GM21786 (cell line): Measurements from ENCODE around the gene CDH13.

ENCODE experiments used
- ATAC-seq: cut with Tn5 transposase; IDR thresholded peaks from one replicate; pipeline ENCODE4 v1.9.1; 2021; ENCODE audit not compliant: unreplicated experiment

The CDH13 gene

DNA sequence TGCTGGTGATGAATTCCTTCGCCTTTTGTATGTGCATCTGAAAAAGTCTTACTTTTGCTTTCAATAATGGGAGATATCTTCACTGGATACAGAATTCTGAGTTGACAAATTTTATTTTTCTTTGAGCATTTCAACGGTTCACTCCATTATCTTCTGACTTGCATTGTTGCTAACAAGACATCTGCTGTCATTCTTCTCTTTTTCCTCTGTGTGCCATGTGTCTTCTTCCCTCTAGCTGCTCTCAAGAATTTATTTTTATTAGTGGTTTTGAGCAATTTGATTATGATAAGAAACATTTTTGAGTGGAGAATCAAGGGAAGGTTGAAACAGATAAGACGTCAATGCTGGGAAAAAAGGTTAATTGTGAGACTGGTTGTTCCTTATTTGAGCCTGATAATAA lies 471.8 kb downstream of the CDH13 start:
- no peak for ATAC-seq

DNA sequence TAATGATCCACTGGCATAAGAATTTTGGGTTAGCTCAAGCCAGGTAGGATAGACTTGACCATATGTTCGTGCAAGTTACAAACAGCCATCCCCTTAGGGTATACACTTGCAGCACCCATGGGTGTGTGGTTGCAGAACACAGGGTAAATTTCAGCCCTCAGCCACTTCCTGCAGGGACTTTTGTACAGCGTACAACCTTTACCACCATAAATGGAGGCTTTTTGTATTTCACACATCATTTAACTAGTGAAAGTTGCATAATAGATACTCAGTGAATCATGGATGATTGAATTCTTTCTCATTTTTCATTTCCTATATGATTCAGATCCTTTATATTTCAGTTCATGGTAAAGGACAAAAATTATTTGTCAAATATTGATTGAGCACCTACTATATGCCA lies 473.9 kb downstream of the CDH13 start:
- no peak for ATAC-seq

DNA sequence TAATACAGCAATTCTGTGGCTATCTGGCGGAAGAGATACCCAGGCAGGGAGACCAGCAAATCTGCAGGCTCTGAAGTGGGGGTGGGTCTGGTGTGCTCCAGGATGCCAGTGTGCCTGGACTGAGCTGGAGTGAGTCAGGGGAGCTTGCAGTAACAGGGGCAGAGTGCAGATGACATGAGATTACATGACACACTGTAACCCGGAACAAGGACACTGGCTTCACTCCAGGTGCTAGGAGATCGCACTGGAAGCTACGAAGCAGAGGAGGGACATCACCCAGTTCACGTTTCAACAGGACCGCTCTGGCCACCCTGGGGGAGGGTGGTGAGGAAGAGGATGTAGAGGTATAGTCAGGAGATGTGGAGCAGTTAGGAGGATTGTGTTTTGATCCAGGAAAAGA lies 475.6 kb downstream of the CDH13 start:
- no peak for ATAC-seq

DNA sequence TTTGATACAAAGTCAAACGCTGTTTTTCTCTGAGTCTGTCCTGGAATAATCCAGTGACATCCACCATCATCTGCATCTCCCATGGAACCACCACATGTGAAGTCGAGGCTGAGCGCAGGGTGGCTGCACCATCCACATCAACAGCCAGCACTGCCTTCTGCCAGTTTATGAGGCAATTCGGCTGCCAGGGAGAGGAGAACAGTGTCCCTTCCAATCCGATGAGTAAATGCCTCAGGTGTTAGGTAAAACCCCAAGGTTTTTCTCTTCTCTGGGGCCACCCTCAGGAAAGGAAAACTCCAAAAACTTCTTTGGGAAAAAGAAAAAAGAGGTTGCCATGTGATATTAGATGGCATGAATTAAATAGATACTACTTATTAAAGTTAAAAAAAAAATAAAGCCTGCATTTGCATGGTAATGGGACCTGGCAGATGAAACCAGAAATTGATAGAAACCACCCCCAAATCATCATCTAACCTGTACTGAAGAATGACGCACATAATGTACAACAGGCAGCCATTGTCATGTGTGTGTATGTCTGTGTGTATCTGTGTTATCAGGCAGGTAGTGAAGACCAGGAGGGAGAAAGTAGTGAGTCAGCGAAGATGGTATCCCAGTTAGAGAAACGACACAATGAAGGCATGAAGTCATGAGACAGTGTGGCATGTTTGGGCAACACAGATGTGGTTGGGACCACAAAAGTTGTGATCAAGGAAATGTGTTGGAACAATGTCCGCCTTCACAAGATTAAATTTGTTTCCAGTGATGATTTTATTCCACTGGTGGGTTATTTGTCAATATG lies 478.7 kb downstream of the CDH13 start:
- no peak for ATAC-seq

DNA sequence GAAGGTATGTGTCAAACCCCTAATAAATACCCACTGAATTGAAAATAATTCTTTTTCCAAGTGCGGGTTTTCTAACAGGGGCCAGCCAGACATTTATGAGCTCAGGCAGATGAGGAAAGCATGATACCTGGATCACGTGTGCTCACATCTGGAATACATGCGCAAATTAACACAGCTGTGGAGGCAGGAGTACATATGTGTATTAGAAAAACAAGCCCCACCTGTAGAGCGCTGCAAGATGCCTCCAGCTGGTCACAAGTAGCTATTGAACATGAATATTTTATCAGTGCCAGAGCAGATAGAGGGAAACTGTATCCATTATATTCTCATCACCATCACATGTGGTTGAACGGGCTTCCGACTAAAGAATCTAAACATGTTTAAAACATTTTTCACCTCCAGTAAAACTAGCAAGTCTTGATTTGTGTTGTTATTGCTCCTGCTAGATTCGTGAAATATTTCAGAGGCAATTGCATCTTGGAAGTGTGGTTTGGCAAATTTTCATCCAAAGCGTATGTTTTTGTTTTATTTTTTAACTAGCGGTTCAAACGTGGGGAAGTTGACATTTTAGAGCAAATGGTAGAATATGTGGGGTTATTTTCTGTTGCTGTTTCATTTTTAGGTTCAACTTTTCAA lies 482.8 kb downstream of the CDH13 start:
- ATAC-seq: no peak

DNA sequence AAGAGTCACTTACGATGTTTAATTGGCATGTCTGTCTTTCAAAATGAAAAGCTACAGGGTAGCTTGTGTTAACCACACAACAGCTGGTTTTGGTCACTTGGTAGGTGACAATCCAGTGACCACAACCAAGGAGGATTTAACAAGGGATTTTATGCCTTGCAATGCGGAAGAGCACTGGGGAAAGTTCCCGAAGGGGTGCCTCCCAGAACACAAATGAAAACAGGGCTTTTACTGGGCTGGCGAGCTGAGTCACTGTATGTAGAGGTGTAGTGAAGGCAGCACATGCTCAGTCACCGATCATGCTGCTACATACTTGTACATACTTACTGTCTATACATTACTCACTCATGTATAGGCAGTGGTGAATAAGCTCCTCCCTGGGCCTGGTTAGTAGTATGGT lies 483.5 kb downstream of the CDH13 start:
- ATAC-seq: no peak

DNA sequence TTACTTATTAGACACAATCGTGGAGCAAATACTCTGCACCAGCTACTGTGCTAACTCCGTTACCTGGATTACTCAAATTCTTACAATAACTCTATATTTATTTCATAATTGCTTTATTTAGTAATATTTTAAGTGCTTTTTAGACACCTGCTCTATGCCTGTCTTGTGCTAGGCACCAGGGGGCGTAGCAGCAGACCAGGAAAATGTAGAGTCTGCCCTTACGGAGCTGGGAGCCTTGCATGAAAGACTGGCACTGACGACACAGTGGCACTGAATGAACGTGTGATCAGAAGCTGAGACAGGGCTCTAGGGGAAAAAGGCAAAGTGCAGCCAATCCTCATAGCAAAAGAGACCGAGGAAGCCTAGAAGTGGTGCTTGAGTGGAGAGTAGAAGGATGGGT lies 486.5 kb downstream of the CDH13 start:
- no peak for ATAC-seq

DNA sequence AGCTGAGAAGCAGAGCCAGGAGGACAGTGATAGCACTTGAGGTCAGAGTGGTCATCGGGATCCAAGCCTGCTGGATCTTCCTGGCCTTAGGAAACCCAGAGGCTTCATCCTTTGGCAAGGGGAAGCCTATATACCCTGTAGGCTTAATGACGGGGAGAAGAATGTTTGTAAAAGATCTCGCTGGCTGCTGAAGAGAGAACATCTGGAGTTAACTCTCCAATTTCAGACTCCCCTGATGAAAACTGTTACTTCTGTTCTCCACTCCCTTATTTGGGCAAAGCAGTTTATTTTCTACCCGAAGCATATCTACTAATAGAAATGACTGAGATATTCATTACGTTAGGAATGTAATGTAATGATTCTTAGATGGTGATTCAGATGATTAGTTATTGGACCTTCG lies 487.0 kb downstream of the CDH13 start:
- no peak for ATAC-seq

DNA sequence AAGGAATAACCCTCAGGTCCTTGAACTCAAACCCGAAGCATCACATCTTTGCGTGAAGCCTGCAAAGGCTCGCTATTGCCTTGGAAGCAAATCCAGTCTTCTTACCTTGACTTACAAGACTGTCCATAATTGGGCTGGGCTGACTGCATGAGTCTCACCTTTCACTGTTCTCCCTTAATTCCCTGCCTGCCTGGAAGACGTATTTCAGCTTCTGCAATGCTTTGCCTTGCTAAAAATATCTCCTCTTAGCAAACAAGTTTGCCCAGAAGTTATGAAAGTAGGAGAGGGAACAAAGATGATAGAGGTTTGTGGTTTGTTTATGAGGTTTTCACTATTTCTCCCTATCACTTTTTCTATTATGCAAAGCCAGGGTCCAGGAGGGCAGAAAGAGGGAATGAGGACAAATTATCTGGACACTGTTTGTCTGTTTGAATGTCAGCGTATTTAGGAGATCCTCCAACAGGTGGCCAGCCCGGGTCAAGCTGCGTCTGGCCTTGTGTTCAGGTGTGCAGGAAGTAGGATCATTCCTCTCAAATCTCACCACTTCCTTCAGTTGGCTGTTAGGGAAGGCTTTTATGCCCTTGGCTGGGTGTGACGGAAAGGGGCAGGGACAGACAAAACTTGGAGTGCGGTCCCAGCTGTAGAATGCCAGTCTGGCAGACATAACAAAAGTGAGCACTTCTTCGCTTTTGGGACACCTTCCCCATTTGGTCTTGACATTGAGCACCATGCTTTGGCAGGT lies 488.9 kb downstream of the CDH13 start:
- ATAC-seq: no peak

DNA sequence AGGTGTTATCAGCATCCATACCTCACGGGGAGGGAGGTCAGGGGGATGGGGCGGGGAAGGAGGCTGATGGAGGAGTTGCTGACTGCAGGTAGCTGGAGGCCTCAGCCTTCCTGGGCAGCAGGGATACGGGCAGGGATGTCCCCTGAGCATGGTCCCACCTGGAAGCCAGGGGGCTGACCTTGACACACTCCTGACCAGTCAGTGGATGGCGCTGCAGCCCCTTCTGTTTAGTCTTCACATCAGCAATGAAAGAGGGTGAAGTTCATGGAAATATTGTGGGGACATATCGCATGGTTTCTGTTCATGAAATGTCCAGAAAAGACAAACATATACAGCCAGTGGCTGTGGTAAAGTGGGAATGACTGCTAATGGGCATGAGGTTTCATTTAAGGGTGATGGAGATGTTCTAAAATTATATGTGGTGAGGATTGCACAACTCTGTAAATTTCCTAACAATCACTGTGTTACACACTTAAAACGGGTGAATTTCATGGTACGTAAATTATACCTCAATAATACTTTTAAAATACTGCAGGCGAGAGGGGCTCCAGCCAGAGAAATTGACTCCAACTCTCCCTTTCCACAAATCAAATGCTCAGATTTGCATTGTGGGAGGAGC lies 489.6 kb downstream of the CDH13 start:
- ATAC-seq: no peak

DNA sequence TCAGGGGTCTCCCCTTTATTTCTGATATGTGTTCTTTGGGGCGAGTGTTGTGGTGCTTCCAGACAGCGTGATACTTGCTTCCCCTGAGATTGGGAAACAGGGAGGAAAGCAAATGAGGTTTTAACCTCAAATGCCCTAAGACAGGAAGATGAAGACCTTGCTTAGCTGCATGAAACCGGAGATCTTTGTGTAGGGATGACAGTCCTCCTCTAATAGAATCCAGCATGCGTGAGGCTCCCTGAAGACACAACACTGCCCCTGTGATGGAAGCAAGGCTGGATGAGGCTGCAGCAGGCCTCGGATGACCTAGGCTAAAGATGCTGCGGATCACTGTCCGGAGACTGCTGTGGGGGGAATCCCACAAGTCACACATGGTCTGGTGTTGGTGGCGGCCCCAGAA lies 491.0 kb downstream of the CDH13 start:
- ATAC-seq: no peak

DNA sequence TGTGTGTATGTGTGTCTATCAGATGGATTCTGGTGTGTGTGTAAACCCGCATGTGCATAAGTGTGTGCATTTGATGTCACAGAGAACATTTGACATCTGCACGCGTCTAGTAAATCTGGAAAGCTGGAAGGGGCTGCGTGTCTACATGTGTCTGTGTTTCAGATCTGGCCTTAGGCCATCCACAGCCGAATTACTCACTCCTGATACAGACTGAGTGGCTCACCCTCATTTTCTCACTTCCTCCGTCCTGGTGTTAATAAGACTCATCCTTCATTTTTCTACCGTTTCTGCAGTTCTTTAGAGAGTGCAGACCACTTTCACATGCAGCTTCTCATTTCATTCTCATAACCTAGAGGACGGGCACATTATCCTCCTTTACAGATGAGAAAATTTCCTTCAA lies 491.6 kb downstream of the CDH13 start:
- ATAC-seq: no peak

DNA sequence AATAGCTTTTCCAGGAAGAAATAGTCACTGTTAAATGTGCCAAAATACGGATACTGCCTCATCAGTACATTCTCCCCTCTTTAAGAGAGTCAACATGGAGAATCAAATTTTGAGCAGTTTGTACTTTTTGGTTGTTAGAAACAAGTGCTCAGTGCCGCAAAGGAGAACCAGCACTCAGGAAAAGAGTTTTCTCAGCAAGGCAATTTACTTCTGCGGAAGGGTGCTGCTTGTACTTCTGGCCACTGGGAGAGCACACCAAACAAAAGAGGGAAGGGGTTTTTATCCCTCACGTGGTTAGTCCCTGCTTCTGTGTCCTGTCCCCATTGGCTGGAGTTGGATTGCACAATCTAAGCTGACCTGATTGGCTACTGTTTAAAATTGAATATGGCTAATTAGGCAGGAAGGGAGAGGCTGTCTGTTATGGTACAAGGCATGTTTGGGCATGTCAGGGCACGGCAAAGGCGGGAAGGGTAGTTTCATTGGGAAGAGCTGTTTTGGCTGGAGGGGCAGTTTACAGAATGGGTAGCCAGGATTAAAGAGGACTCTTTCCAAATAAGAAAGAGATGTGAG lies 499.3 kb downstream of the CDH13 start:
- ATAC-seq: no peak

DNA sequence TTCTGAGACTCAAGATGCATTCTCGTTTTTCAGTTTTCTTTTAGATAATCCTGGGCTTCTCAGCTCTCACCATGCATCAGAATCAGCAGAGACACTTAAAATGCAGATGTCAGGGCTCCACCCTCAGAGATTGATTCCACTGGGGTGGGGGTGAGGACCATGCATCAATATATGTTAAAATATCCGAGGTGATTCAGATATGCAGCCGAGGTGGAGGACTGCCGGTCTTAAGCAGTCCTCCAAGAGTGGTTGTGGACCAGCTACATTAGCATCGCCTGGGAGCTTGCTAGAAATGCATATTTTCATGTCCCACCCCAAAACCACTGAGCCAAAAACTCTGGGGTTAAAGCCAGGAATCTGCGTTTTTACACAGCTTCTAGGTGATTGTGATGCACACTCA lies 501.3 kb downstream of the CDH13 start:
- no peak for ATAC-seq

DNA sequence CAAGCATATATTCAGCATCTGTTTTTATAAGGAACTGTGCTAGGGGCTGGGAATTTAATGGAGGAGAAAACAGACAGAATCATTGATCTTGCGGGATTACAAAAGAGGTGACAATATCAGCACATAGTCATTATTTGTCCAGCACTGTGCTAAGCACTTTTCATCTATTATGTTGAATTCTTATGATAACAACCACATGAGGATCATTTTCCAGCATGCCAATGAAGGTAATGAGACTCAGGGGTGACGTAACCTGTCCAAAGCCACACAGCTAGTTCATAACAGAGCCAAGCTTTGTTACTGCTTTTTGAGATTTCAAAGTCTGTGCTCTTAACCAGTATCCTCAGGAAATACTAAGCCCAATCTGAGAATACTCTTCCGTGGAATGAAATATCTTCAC lies 503.3 kb downstream of the CDH13 start:
- ATAC-seq: no peak

DNA sequence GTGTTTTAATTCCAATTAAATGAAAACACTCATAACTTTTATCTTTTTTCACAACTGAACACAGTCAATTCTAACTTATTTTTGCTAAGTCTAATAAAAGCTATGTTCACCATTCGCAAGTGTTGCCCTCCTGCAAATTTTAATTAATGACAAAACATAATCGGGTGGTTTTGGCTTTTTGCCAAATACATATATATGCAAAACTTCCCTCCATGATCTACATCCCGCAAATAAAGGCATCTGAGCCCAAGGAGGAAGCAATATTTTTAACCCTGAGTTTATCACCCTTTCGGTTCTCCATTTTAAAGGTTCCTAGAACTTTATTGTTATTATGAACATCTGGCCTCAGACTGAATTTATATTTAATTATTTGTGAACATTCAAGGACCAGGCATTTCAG lies 507.9 kb downstream of the CDH13 start:
- ATAC-seq: no peak

DNA sequence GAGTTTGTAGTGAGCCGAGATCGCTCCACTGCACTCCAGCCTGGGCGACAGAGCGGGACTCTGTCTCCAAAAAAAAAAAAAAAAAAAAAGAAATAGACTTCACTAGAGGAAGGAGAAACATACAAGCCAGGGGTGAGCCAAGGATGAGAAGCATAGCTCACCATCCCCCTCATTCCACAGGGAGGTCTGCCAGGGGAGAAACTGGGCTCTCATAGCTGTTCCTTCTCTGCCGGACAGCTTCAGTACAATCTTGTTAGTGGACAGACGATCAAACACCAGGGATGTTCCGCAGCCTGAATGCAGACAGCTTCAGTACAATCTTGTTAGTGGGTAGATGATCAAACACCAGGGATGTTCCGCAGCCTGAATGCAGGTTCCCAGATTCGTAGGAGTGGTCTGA lies 509.6 kb downstream of the CDH13 start:
- no peak for ATAC-seq

DNA sequence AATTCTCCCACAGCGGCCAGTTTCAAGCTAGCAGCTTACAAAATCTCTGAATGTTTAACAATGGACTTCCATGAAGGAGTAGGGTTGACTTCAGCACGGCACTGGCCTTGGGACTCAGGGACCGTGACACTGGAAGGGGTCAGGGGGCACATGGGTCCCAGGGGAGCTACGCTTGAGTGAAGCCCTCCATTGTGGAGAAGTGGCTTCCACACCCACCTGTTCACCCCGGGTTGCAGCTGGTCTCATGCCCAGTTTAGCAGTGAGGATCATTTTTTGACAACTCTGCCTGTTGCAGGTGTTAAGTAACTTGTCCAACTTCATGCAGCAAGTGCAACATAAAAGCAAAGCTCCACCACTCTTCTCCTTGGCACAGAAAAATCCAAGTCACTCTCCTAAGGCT lies 510.2 kb downstream of the CDH13 start:
- ATAC-seq: no peak

DNA sequence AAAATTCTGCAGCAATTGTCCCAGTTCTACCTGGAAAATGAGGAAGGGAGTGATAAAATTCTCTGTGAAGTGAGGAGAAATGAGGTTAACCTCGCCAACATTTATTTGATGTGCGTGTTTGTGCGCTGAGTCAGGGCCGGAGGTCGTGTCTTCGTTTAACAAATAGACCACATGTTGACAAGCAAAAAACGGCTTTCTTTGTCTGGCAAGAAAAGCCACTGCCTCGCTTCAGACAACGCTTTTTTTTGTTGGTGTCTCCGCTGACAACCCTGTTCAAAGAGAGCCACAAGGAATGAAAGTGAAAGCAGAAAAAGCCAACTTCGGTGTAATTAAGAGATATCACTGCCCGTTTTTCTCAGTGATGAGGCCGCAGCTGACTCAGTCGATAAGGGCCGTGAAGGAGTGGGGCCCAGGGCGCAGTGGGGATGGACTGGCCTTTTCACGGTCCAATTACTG lies 510.6 kb downstream of the CDH13 start:
- ATAC-seq: no peak

DNA sequence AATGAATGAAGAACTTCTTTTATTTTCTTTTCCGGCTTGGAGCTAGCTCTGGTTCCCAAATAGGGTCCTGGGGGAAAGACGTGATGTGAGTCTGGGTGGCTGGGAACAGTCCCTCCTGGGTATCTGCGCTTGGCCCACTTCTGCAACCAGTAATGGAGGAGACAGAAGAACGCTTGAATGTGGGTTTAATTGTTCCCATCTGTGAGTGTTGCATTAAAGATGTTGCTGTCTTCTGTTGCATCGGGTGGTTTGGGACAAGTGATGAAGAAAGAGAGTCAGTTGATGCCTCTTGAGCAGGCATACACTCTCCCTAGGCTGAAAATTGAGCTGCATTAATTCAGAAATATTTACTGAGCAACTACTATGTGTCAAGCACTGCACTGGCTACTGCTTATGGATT lies 511.1 kb downstream of the CDH13 start:
- no peak for ATAC-seq

DNA sequence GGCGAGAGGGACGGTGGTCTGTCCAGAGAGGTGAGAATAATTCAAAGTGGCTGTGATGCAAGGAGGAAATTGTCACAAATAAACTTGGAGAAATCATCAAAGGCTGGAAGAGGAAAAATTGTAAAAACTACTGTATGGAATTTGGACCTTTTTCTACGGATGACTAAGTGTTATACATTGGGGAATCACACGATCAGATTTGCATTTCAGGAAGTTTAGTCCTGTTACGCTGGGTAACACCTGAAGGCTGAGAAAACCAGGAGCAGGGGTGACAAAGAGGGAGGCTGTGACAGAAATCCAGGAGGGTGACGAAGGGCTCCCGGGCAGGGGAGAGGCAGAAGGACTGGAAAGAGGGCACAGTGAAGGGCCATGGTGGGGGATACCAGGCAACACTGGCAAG lies 511.7 kb downstream of the CDH13 start:
- ATAC-seq: no peak
